ENCODE data around the gene ASF1A.

GRCh38 chr6:118912646-118913045 is 18.7 kb downstream of the ASF1A start:
- TF ChIP-seq, protein P1, sequence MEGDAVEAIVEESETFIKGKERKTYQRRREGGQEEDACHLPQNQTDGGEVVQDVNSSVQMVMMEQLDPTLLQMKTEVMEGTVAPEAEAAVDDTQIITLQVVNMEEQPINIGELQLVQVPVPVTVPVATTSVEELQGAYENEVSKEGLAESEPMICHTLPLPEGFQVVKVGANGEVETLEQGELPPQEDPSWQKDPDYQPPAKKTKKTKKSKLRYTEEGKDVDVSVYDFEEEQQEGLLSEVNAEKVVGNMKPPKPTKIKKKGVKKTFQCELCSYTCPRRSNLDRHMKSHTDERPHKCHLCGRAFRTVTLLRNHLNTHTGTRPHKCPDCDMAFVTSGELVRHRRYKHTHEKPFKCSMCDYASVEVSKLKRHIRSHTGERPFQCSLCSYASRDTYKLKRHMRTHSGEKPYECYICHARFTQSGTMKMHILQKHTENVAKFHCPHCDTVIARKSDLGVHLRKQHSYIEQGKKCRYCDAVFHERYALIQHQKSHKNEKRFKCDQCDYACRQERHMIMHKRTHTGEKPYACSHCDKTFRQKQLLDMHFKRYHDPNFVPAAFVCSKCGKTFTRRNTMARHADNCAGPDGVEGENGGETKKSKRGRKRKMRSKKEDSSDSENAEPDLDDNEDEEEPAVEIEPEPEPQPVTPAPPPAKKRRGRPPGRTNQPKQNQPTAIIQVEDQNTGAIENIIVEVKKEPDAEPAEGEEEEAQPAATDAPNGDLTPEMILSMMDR (IDR thresholded peaks at IDR 0.05) = no peak
- no peak for TF ChIP-seq POLR2A (IDR thresholded peaks at IDR 0.05)

All from body of pancreas (tissue), 4 donors.